SK-N-SH treated with all-trans-retinoic acid at 6 μM for 48 hours (cell line): ENCODE results near the gene PTPRG.

Experiments
- ATAC-seq: fragments of 200-7000 bp; cut with Tn5 transposase; 3 replicates; pipeline ENCODE4 v1.9.1; 2020; ENCODE audit warnings: mild to moderate bottlenecking, moderate library complexity
- ARNTL ChIP-seq: fragments of 450-650 bp; formaldehyde crosslinking; IDR thresholded peaks from 2 replicates; pipeline ENCODE4 v1.5.0; 2020; ENCODE audit warnings: low read depth, mild to moderate bottlenecking, moderate library complexity, borderline replicate concordance
- BACH2 ChIP-seq: fragments of 250-450 bp; sonication (Bioruptor Pico); IDR thresholded peaks from 2 replicates; pipeline ENCODE4 v1.9.0; 2021; ENCODE audit warnings: mild to moderate bottlenecking, borderline replicate concordance
- CSDC2 ChIP-seq: fragments of 250-450 bp; sonication (Bioruptor Pico); IDR thresholded peaks from 2 replicates; pipeline ENCODE4 v1.5.0; 2020; ENCODE audit warnings: mild to moderate bottlenecking, moderate library complexity
- ISL1 ChIP-seq: fragments of 250-450 bp; sonication (Bioruptor Pico); IDR thresholded peaks from 2 replicates; pipeline ENCODE4 v2.1.2; 2022; ENCODE audit warnings: mild to moderate bottlenecking, moderate library complexity
- OSR1 ChIP-seq: fragments of 250-450 bp; sonication (Bioruptor Pico); IDR thresholded peaks from 2 replicates; pipeline ENCODE4 v1.8.0; 2022; ENCODE audit warnings: moderate library complexity, mild to moderate bottlenecking, inconsistent platforms
- POU6F1 ChIP-seq: fragments of 250-450 bp; sonication (Bioruptor Pico); IDR thresholded peaks from 2 replicates; pipeline ENCODE4 v1.8.0; 2021; ENCODE audit warnings: low read depth, mild to moderate bottlenecking, moderate library complexity, borderline replicate concordance
- PPARA ChIP-seq: fragments of 250-450 bp; sonication (Bioruptor Pico); IDR thresholded peaks from 2 replicates; pipeline ENCODE4 v1.5.0; 2020; ENCODE audit warnings: mild to moderate bottlenecking, borderline replicate concordance
- SNAI2 ChIP-seq: fragments of 250-450 bp; sonication (Bioruptor Pico); IDR thresholded peaks from 2 replicates; pipeline ENCODE4 v1.5.0; 2020; ENCODE audit warnings: mild to moderate bottlenecking, moderate library complexity
- TCF4 ChIP-seq: fragments of 250-450 bp; sonication (Bioruptor Pico); IDR thresholded peaks from 2 replicates; pipeline ENCODE4 v1.8.0; 2021; ENCODE audit warnings: mild to moderate bottlenecking, moderate library complexity, borderline replicate concordance
- TOX ChIP-seq: fragments of 250-450 bp; sonication (Bioruptor Pico); IDR thresholded peaks from 2 replicates; pipeline ENCODE4 v1.8.0; 2021; ENCODE audit warnings: mild to moderate bottlenecking, moderate library complexity, borderline replicate concordance
- TSHZ2 ChIP-seq: fragments of 250-450 bp; sonication (Bioruptor Pico); IDR thresholded peaks from 2 replicates; pipeline ENCODE4 v1.5.0; 2020; ENCODE audit warnings: mild to moderate bottlenecking, moderate library complexity
- ZC3H10 ChIP-seq: fragments of 250-450 bp; sonication (Bioruptor Pico); IDR thresholded peaks from 2 replicates; pipeline ENCODE4 v1.5.1; 2021; ENCODE audit warnings: mild to moderate bottlenecking, moderate library complexity
- ZFP3 ChIP-seq: fragments of 250-450 bp; sonication (Bioruptor Pico); IDR thresholded peaks from 2 replicates; pipeline ENCODE4 v1.5.0; 2020; ENCODE audit warnings: mild to moderate bottlenecking, moderate library complexity
- ZFP30 ChIP-seq: fragments of 450-650 bp; formaldehyde crosslinking; IDR thresholded peaks from 2 replicates; pipeline ENCODE4 v1.5.0; 2022; ENCODE audit warnings: mild to moderate bottlenecking, moderate library complexity
- ZNF565 ChIP-seq: fragments of 450-650 bp; formaldehyde crosslinking; conservative IDR thresholded peaks from 2 replicates; pipeline ENCODE4 v1.5.0; 2020; ENCODE audit warnings: low read depth, mild to moderate bottlenecking, moderate library complexity
- ZNF8 ChIP-seq: fragments of 450-650 bp; formaldehyde crosslinking; IDR thresholded peaks from 2 replicates; pipeline ENCODE4 v1.5.0; 2020; ENCODE audit warnings: mild to moderate bottlenecking, moderate library complexity
- TF ChIP-seq, protein P1 (sequence below): fragments of 250-450 bp; sonication (Bioruptor Pico); IDR thresholded peaks from 2 replicates; pipeline ENCODE4 v1.5.1; 2021; ENCODE audit warnings: mild to moderate bottlenecking, moderate library complexity
- TF ChIP-seq, protein P2 (sequence below): fragments of 250-450 bp; sonication (Bioruptor Pico); IDR thresholded peaks from 2 replicates; pipeline ENCODE4 v1.5.1; 2020; ENCODE audit warnings: low read depth, mild to moderate bottlenecking, moderate library complexity
- TF ChIP-seq, protein P3 (sequence below): fragments of 250-450 bp; sonication (Bioruptor Pico); IDR thresholded peaks from 2 replicates; pipeline ENCODE4 v1.8.0; 2020; ENCODE audit warnings: mild to moderate bottlenecking, moderate library complexity, borderline replicate concordance

Gene PTPRG

DNA sequence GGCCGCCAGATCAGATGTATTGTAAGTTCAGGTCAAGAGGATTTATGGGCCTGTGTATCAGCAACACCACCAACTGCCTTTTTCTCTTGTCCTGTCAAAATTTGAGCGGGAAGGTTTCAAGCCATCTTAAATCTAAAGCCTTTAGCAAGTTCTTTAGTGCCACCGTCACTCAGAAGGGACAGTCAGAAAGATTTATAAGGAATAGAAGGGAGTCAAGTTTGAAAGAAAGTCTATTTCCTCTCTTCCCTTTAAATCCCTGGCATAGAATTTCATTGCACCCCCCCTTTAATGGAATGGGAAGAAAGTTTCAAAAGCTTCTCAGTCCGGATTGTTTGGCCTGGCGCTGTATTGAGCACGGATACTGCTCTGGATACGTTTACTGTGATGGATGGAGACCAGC, 452.6 kb downstream of the PTPRG start:
- no peak for ATAC-seq
- TF ChIP-seq ZFP30 (CRISPR knock-in tag) (no peak), PPARA (CRISPR knock-in tag) (no peak), CSDC2 (CRISPR knock-in tag) (no peak), TCF4 (no peak), SNAI2 (CRISPR knock-in tag) (no peak), ZNF565 (CRISPR knock-in tag) (no peak), POU6F1 (no peak), TSHZ2 (CRISPR knock-in tag) (no peak), ZC3H10 (no peak), ARNTL (CRISPR knock-in tag) (no peak)
- TF ChIP-seq, protein P1, sequence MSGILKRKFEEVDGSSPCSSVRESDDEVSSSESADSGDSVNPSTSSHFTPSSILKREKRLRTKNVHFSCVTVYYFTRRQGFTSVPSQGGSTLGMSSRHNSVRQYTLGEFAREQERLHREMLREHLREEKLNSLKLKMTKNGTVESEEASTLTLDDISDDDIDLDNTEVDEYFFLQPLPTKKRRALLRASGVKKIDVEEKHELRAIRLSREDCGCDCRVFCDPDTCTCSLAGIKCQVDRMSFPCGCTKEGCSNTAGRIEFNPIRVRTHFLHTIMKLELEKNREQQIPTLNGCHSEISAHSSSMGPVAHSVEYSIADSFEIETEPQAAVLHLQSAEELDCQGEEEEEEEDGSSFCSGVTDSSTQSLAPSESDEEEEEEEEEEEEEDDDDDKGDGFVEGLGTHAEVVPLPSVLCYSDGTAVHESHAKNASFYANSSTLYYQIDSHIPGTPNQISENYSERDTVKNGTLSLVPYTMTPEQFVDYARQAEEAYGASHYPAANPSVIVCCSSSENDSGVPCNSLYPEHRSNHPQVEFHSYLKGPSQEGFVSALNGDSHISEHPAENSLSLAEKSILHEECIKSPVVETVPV (CRISPR knock-in tag), result no peak
- TF ChIP-seq, protein P2, sequence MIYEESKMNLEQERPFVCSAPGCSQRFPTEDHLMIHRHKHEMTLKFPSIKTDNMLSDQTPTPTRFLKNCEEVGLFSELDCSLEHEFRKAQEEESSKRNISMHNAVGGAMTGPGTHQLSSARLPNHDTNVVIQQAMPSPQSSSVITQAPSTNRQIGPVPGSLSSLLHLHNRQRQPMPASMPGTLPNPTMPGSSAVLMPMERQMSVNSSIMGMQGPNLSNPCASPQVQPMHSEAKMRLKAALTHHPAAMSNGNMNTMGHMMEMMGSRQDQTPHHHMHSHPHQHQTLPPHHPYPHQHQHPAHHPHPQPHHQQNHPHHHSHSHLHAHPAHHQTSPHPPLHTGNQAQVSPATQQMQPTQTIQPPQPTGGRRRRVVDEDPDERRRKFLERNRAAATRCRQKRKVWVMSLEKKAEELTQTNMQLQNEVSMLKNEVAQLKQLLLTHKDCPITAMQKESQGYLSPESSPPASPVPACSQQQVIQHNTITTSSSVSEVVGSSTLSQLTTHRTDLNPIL (CRISPR knock-in tag), result no peak
- TF ChIP-seq, protein P3, sequence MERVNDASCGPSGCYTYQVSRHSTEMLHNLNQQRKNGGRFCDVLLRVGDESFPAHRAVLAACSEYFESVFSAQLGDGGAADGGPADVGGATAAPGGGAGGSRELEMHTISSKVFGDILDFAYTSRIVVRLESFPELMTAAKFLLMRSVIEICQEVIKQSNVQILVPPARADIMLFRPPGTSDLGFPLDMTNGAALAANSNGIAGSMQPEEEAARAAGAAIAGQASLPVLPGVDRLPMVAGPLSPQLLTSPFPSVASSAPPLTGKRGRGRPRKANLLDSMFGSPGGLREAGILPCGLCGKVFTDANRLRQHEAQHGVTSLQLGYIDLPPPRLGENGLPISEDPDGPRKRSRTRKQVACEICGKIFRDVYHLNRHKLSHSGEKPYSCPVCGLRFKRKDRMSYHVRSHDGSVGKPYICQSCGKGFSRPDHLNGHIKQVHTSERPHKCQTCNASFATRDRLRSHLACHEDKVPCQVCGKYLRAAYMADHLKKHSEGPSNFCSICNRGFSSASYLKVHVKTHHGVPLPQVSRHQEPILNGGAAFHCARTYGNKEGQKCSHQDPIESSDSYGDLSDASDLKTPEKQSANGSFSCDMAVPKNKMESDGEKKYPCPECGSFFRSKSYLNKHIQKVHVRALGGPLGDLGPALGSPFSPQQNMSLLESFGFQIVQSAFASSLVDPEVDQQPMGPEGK (CRISPR knock-in tag), result no peak

DNA sequence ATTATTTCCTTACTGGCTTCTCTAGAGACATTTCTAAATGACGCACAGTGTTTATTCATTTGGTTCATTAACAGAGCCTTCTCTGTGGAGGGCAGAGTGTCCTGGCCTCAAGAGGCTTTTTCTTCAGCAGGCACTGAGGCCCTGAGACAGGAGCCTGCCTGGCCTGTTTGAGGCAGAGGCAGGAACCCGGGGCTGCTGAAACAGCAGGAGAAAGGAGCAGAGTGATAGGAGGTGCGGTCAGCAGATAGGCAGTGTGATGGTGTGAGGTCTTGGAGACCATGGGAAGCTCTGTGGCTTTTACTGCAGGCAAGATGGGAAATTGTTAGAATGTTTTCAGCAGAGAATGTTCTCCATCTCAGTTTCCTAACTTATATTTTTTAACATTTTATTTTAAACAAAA, 453.7 kb downstream of the PTPRG start:
- no peak for ATAC-seq
- TF ChIP-seq BACH2 (CRISPR knock-in tag), result no peak
- no peak for TF ChIP-seq SNAI2 (CRISPR knock-in tag)
- TF ChIP-seq TOX (CRISPR knock-in tag), result no peak
- TF ChIP-seq, protein P3 (CRISPR knock-in tag), result no peak
- TF ChIP-seq ZNF8, result no peak
- no peak for TF ChIP-seq ZFP3

GRCh38 chr3:62019906-62020305, 458.5 kb downstream of the PTPRG start:
- ATAC-seq, result no peak

GRCh38 chr3:62020706-62021105, 459.3 kb downstream of the PTPRG start:
- TF ChIP-seq TSHZ2 (CRISPR knock-in tag), result no peak
- TF ChIP-seq BACH2 (CRISPR knock-in tag), result no peak
- TF ChIP-seq PPARA (CRISPR knock-in tag), result no peak
- TF ChIP-seq ARNTL (CRISPR knock-in tag), result no peak
- TF ChIP-seq, all 23 proteins: peak for 0
- no peak for ATAC-seq

More at GRCh38 chr3:62019906-62020305, 458.5 kb downstream of the PTPRG start:
- TF ChIP-seq ISL1 (CRISPR knock-in tag) (no peak), PPARA (CRISPR knock-in tag) (no peak), OSR1 (no peak), ZFP30 (CRISPR knock-in tag) (no peak)
